K562 (cell line): ENCODE measurements around the gene MMP15. TPM values are rescaled to one million over a fixed set of nuclear protein-coding genes. Genes with fewer than 3 reads are reported as not detected.

Experiments used
- ATAC-seq: fragments of 200-7000 bp; cut with Tn5 transposase; 3 replicates; pipeline ENCODE4 v1.9.1; 2020; ENCODE audit warnings: moderate library complexity
- BruUV-seq: library from RNA; stranded (reverse); fragments of 400-500 nt; replicated peaks from 2 replicates; lab custom pipeline; 2021; lab: Mats Ljungman, UMichigan
- CTCF ChIA-PET: fragments of 300-600 bp; formaldehyde crosslinking; extraction: SDS; loops from one replicate; lab custom pipeline; 2021; ENCODE audit warnings: low intra/inter-chr PET ratio; lab: Yijun Ruan, JAX
- POLR2A ChIA-PET: fragments of 300-600, 350-650 bp; sonication (Branson Sonifier 250); formaldehyde crosslinking; extraction: SDS; loops from one replicate; lab custom pipeline; 2021; ENCODE audit warnings: antibody characterized with exemption, inconsistent platforms; lab: Yijun Ruan, JAX
- DNase-seq, 4 experiments: peaks; one replicate each; pipeline versions ENCODE4 v3.0.0 to v3.0.0-alpha.2; 2011 to 2018; ENCODE audit warnings: low spot score in 3 of 4, mixed read lengths in 3 of 4; ENCODE audit errors: extremely low read depth in 1 of 4
- FAIRE-seq: peaks from 2 replicates; lab custom pipeline; 2011; peaks lifted over from hg19 to GRCh38; lab: Jason Lieb, UNC
- H2AFZ ChIP-seq: 2 replicates; pipeline ENCODE4 v1.6.0; 2011; ENCODE audit warnings: low read depth, low read length, control low read depth, inconsistent platforms
- H3K27ac ChIP-seq: fragments of 200-600 bp; 3 replicates; pipeline ENCODE4 v1.8.0; 2011; ENCODE audit warnings: low read depth, mild to moderate bottlenecking, control low read depth, inconsistent platforms, low read length, moderate library complexity, mixed read lengths; ENCODE audit errors: extremely low read depth
- H3K27me3 ChIP-seq, 2 experiments: fragments of 300-600 bp in 1 of 2; 2 replicates in 1 of 2; 3 replicates in 1 of 2; pipeline versions ENCODE4 v1.6.0 to v1.8.0; 2011; ENCODE audit warnings: inconsistent platforms in 2 of 2, low read length in 2 of 2, mild to moderate bottlenecking in 1 of 2, mixed read lengths in 1 of 2, moderate library complexity in 1 of 2; ENCODE audit not compliant: control insufficient read depth in 2 of 2, insufficient read depth in 2 of 2
- H3K36me3 ChIP-seq: fragments of 300-600 bp; 3 replicates; pipeline ENCODE4 v1.8.0; 2011; ENCODE audit warnings: mild to moderate bottlenecking, low read length, inconsistent platforms; ENCODE audit not compliant: control insufficient read depth, insufficient read depth
- H3K4me1 ChIP-seq, 2 experiments: fragments of 200-600 bp in 1 of 2; replicated peaks in 1 of 2; 2 replicates in 1 of 2; 3 replicates in 1 of 2; pipeline versions ENCODE4 v1.5.1 to v1.8.0; 2011; ENCODE audit warnings: inconsistent platforms in 2 of 2, low read length in 2 of 2, mild to moderate bottlenecking in 1 of 2, mixed read lengths in 1 of 2, moderate library complexity in 1 of 2; ENCODE audit not compliant: control insufficient read depth in 2 of 2, insufficient read depth in 2 of 2
- H3K4me2 ChIP-seq: 2 replicates; pipeline ENCODE4 v1.6.1; 2011; ENCODE audit warnings: low read length, control low read depth, inconsistent platforms, mixed read lengths; ENCODE audit not compliant: insufficient read depth
- H3K4me3 ChIP-seq: fragments of 200-600 bp; sonication (generic), shearing (Covaris generic); 2 replicates; pipeline ENCODE4 v1.5.1; 2016; ENCODE audit warnings: control low read depth, inconsistent platforms
- H3K79me2 ChIP-seq: fragments of 200-600 bp; 3 replicates; pipeline ENCODE4 v1.8.0; 2011; ENCODE audit warnings: low read length, inconsistent platforms; ENCODE audit not compliant: control insufficient read depth, insufficient read depth
- H3K9ac ChIP-seq, 2 experiments: 2 replicates each; pipeline versions ENCODE4 v1.6.0 to v1.6.1; 2011; ENCODE audit warnings: low read depth in 2 of 2, low read length in 2 of 2, control low read depth in 1 of 2, inconsistent platforms in 1 of 2, mild to moderate bottlenecking in 1 of 2, mixed read lengths in 1 of 2; ENCODE audit not compliant: insufficient read depth in 1 of 2
- H3K9me1 ChIP-seq: one replicate; pipeline ENCODE4 v1.6.0; 2011; ENCODE audit warnings: inconsistent platforms, mild to moderate bottlenecking, low read length, moderate library complexity; ENCODE audit not compliant: control insufficient read depth, insufficient read depth
- H3K9me3 ChIP-seq: replicated peaks from 2 replicates; pipeline ENCODE4 v1.5.1; 2011; ENCODE audit warnings: low read depth, low read length, inconsistent platforms; ENCODE audit not compliant: control insufficient read depth, insufficient read depth
- H4K20me1 ChIP-seq: replicated peaks from 2 replicates; pipeline ENCODE4 v1.6.1; 2011; ENCODE audit warnings: low read length, inconsistent platforms, mixed read lengths; ENCODE audit not compliant: control insufficient read depth, insufficient read depth
- CBFA2T3 ChIP-seq: fragments of 450-650 bp; IDR thresholded peaks from 2 replicates; pipeline ENCODE4 v1.6.1; 2017
- COPS2 ChIP-seq: fragments of 450-650 bp; conservative IDR thresholded peaks from 2 replicates; pipeline ENCODE4 v1.6.1; 2016; ENCODE audit warnings: mild to moderate bottlenecking, moderate library complexity
- FOSL1 ChIP-seq: fragments of 200-800 bp; sonication (Bioruptor generic); conservative IDR thresholded peaks from 2 replicates; pipeline ENCODE4 v1.6.1; 2016; ENCODE audit warnings: missing genetic modification characterization, missing compliant biosample characterization
- HEY1 ChIP-seq: fragments of 250-450 bp; sonication (Bioruptor Pico); IDR thresholded peaks from 2 replicates; pipeline ENCODE4 v1.5.0; 2020; ENCODE audit warnings: mild to moderate bottlenecking, moderate library complexity, borderline replicate concordance
- KLF6 ChIP-seq: fragments of 250-450 bp; sonication (Bioruptor Pico); IDR thresholded peaks from 2 replicates; pipeline ENCODE4 v1.4.0; 2020; ENCODE audit warnings: mild to moderate bottlenecking, moderate library complexity, borderline replicate concordance
- MYBL2 ChIP-seq, 2 experiments: fragments of 450-650 bp in 1 of 2; sonication (generic) in 1 of 2; formaldehyde crosslinking in 1 of 2; IDR thresholded peaks; 2 replicates each; pipeline versions ENCODE4 v1.6.1 to v1.8.1; 2017 to 2022; ENCODE audit warnings: borderline replicate concordance in 1 of 2, inconsistent platforms in 1 of 2, low read depth in 1 of 2, mild to moderate bottlenecking in 1 of 2, missing genetic modification reagents in 1 of 2, moderate library complexity in 1 of 2
- SETDB1 ChIP-seq: IDR thresholded peaks from one replicate; pipeline ENCODE4 v1.6.1; 2012; ENCODE audit warnings: low read length, control low read depth, inconsistent platforms
- TAF7 ChIP-seq: fragments of 450-650 bp; IDR thresholded peaks from 2 replicates; pipeline ENCODE4 v1.6.1; 2016; ENCODE audit warnings: missing genetic modification characterization, missing compliant biosample characterization
- YBX1 ChIP-seq: fragments of 450-650 bp; IDR thresholded peaks from 2 replicates; pipeline ENCODE4 v1.7.1; 2016; ENCODE audit warnings: mild to moderate bottlenecking
- ZNF354B ChIP-seq: fragments of 250-450 bp; sonication (Bioruptor Pico); IDR thresholded peaks from 2 replicates; pipeline ENCODE4 v1.4.0; 2020
- WGBS: fragments of 100-300 bp; shearing (Covaris generic); methylation state at CpG from one replicate; pipeline ENCODE4 v1.1.6; 2016; ENCODE audit warnings: low coverage, mixed read lengths; ENCODE audit not compliant: insufficient coverage; ENCODE audit errors: missing lambda C conversion rate; 5-methylcytosine and 5-hydroxymethylcytosine counted together
- in situ Hi-C: fragments of 300-500 bp; cut with MboI; formaldehyde crosslinking; loops from 4 replicates; pipeline ENCODE4 v1.15.0; 2018; ENCODE audit warnings: inconsistent platforms, mixed read lengths
- intact Hi-C: fragments of 100-400 bp; cut with micrococcal nuclease; formaldehyde crosslinking; loops from 2 replicates; pipeline ENCODE4 v1.14.2; 2022
- polyA plus RNA-seq, 8 experiments: library from polyadenylated mRNA; depleted of rRNA in 4 of 8; stranded (reverse) in 5 of 8; unstranded in 3 of 8; fragments of >200 nt; fragmentation: Nextera tagmentation in 2 of 8; fragmentation: Illumina TruSeq in 1 of 8; extraction: Ambion mirVana in 2 of 8; extraction: Trizol in 1 of 8; gene quantifications; 2 replicates each; pipeline versions ENCODE4 v1.2.1 to v1.2.3, GENCODE V29; 2011 to 2014; ENCODE audit warnings: inconsistent platforms in 1 of 8, missing spikeins in 1 of 8
- total RNA-seq, 7 experiments: library from RNA; depleted of rRNA in 6 of 7; stranded (reverse); fragments of >200 nt in 6 of 7; fragmentation: Illumina TruSeq in 2 of 7; extraction: Trizol in 2 of 7; gene quantifications; 2 replicates each; pipeline versions ENCODE4 v1.2.1 to v1.2.3, GENCODE V29; 2011 to 2021; ENCODE audit warnings: low replicate concordance in 1 of 7
- TF ChIP-seq, protein P1 (sequence below): fragments of 150-350 bp; IDR thresholded peaks from 2 replicates; pipeline ENCODE4 v1.6.1; 2014; ENCODE audit warnings: low read depth, mild to moderate bottlenecking, low read length, borderline replicate concordance
- TF ChIP-seq, protein P2 (sequence below): fragments of 250-450 bp; sonication (Bioruptor Pico); IDR thresholded peaks from 2 replicates; pipeline ENCODE4 v1.4.0; 2020

Gene MMP15
- total and polyA plus RNA-seq, 9 of the 15 experiments (the other 6 are each of a cell fraction or from before 2014, with no cell fraction given) = 0.01 to 20.4 (median 5.5) TPM

GRCh38 chr16:58010886-58011285, 14.7 kb upstream of the MMP15 start:
- Histone ChIP-seq H3K27ac (no peak overlapping the region), H3K36me3 (peaks cover 61% of the 10 kb centered on the region; the same call in 2 of the 3 replicates)
- no peak for DNase-seq
- intact Hi-C loops = no loop called here
- no peak for TF ChIP-seq KLF6 (CRISPR knock-in tag)
- TF ChIP-seq, all 486 proteins: peak for 0
- Histone ChIP-seq H3K9me1 (peaks cover 1% of the 10 kb centered on the region), H3K27me3 (no peaks in the 10 kb centered on the region), H3K9ac (no peak overlapping the region), H3K79me2 (no peaks in the 10 kb centered on the region; the same call in 2 of the 3 replicates), H3K4me1 (no peaks in the 10 kb centered on the region), H3K4me3 (no peak overlapping the region), H4K20me1 (no peaks in the 10 kb centered on the region), H2AFZ (no peak overlapping the region), H3K4me2 (no peak overlapping the region), H3K9me3 (peaks cover 3% of the 10 kb centered on the region; the same call in 1 of the 2 replicates)
- no TSS peak for BruUV-seq
- no peak for ATAC-seq
- 83% methylated on average over 3 of the region's 3 CpGs for WGBS
- ChIA-PET CTCF (no interaction called here), POLR2A (interaction anchor here (1.4 kb wide), 1 partner anchor 12 kb away, joined by 4 read pairs; no protein-coding TSS in a partner anchor)
- in situ Hi-C loops = loop anchor here (10.0 kb wide), 2 partner anchors 114 to 284 kb away; partner anchors contain the start of genes CFAP20 and PRSS54
- no peak for FAIRE-seq

- in situ Hi-C loops (loop anchor here (10.0 kb wide), 2 partner anchors 113 to 283 kb away; partner anchors contain the start of genes CFAP20 and PRSS54), intact Hi-C loops (no loop called here)
- FAIRE-seq = no peak
- no peak for DNase-seq
- Histone ChIP-seq H3K9me3 (peaks cover 2% of the 10 kb centered on the region; the same call in 1 of the 2 replicates), H3K4me3 (no peak overlapping the region), H3K4me1 (no peaks in the 10 kb centered on the region), H3K27me3 (no peaks in the 10 kb centered on the region), H3K4me2 (no peak overlapping the region), H2AFZ (no peak overlapping the region), H3K79me2 (no peaks in the 10 kb centered on the region; the same call in 2 of the 3 replicates), H3K27ac (no peak overlapping the region), H3K9ac (no peak overlapping the region), H4K20me1 (no peaks in the 10 kb centered on the region), H3K9me1 (peaks cover 2% of the 10 kb centered on the region), H3K36me3 (peaks cover 55% of the 10 kb centered on the region; the same call in 2 of the 3 replicates)
- no TSS peak for BruUV-seq
- POLR2A ChIA-PET = no interaction called here
- no peak for ATAC-seq
- 56% methylated on average over 3 of the region's 3 CpGs for WGBS
- CTCF ChIA-PET = no interaction called here
- TF ChIP-seq MYBL2 (IDR thresholded peaks at IDR 0.05; ENCODE audit: low read depth) = no peak
- TF ChIP-seq MYBL2 (CRISPR knock-in tag; IDR thresholded peaks at IDR 0.05; ENCODE audit: borderline replicate concordance) = no peak
- TF ChIP-seq SETDB1 = no peak
- TF ChIP-seq, protein P1, sequence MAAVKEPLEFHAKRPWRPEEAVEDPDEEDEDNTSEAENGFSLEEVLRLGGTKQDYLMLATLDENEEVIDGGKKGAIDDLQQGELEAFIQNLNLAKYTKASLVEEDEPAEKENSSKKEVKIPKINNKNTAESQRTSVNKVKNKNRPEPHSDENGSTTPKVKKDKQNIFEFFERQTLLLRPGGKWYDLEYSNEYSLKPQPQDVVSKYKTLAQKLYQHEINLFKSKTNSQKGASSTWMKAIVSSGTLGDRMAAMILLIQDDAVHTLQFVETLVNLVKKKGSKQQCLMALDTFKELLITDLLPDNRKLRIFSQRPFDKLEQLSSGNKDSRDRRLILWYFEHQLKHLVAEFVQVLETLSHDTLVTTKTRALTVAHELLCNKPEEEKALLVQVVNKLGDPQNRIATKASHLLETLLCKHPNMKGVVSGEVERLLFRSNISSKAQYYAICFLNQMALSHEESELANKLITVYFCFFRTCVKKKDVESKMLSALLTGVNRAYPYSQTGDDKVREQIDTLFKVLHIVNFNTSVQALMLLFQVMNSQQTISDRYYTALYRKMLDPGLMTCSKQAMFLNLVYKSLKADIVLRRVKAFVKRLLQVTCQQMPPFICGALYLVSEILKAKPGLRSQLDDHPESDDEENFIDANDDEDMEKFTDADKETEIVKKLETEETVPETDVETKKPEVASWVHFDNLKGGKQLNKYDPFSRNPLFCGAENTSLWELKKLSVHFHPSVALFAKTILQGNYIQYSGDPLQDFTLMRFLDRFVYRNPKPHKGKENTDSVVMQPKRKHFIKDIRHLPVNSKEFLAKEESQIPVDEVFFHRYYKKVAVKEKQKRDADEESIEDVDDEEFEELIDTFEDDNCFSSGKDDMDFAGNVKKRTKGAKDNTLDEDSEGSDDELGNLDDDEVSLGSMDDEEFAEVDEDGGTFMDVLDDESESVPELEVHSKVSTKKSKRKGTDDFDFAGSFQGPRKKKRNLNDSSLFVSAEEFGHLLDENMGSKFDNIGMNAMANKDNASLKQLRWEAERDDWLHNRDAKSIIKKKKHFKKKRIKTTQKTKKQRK = no peak
- TF ChIP-seq COPS2 = no peak
- no peak for TF ChIP-seq HEY1 (CRISPR knock-in tag)
- TF ChIP-seq FOSL1 (tag) = no peak
- TF ChIP-seq, protein P2, sequence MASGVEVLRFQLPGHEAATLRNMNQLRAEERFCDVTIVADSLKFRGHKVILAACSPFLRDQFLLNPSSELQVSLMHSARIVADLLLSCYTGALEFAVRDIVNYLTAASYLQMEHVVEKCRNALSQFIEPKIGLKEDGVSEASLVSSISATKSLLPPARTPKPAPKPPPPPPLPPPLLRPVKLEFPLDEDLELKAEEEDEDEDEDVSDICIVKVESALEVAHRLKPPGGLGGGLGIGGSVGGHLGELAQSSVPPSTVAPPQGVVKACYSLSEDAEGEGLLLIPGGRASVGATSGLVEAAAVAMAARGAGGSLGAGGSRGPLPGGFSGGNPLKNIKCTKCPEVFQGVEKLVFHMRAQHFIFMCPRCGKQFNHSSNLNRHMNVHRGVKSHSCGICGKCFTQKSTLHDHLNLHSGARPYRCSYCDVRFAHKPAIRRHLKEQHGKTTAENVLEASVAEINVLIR (CRISPR knock-in tag) = no peak
- no peak for TF ChIP-seq CBFA2T3
- TF ChIP-seq TAF7 (tag) = no peak
- TF ChIP-seq ZNF354B (CRISPR knock-in tag) = no peak
- no peak for TF ChIP-seq YBX1
Measured at GRCh38 chr16:58011652-58012051, 13.9 kb upstream of the MMP15 start.
